GM12873 (cell line): ENCODE results near the gene NR1D2.

ENCODE experiments used
- CTCF ChIP-seq: IDR thresholded peaks from 2 replicates; pipeline ENCODE4 v1.5.1; 2012; ENCODE audit warnings: low read depth, mild to moderate bottlenecking, moderate library complexity, low read length, control low read depth; ENCODE audit not compliant: insufficient read depth; ENCODE audit errors: missing control alignments

Gene NR1D2

DNA sequence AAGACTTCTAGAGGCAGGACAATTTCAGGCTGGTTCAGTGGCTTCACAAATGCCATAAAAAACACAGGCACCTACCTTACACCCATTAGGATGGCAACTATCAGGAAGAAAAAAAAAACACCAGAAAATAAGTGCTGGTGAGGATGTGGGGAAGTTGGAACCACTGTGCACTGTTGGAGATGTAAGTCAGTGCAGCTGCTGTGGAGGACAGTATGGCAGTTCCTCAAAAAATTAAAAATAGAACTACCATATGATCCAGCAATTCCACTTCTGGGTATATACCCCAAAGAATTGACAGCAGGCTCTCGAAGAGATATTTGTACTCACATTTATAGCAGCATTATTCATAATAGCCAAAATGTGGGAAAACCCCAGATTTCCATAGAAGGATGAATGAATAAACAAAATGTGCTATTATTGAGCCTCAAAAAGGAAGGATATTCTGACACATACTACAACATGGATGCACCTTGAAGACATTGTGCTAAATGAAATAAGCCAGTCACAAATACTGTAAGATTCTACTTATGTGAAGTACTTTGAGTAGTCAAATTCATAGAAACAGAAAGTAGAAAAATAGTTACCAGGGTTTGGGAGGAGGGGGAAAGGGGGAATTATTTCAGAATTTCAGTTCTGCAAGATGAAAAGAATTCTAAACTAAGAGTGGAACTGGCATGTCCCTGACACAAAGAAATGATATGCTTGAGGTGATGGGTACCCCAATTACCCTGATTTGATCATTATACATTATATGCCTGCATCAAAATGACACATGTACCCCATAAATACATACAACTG, 40.9 kb downstream of the NR1D2 start:
- no peak for TF ChIP-seq CTCF

GRCh38 chr3:23987356-23987755, 42.3 kb downstream of the NR1D2 start:
- TF ChIP-seq CTCF: no peak

GRCh38 chr3:23991306-23991682, 46.2 kb downstream of the NR1D2 start:
- no peak for TF ChIP-seq CTCF

- no peak for TF ChIP-seq CTCF
Observed at GRCh38 chr3:23991683-23992628, 46.9 kb downstream of the NR1D2 start.

GRCh38 chr3:23993556-23994243, 48.6 kb downstream of the NR1D2 start:
- TF ChIP-seq CTCF: no peak

- no peak for TF ChIP-seq CTCF
Observed at GRCh38 chr3:23994244-23994569, 49.1 kb downstream of the NR1D2 start.

DNA sequence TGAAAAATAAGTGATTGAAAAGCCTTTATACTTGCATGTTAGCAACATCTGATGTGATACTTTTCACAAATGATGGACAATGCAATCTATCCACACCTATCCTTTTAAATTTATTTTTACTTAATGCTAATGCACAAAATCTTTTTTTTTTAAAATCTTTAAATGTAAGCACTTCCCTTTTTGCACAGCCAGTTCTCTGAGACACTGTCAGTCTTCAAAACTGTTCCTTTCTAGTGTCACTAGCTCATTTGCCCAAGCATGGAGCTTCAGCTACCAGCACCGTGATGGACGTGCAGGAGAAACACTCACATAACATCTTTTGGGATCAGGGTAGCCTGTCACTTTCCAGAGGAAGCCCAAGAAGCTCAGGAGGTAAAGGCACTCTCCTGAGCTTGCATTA, 50.1 kb downstream of the NR1D2 start:
- no peak for TF ChIP-seq CTCF
